Stimulated activated naive CD8-positive, alpha-beta T cell treated with anti-CD3 and anti-CD28 coated beads, Interleukin-15, amount 100 ng/mL, for 72 hours (primary cell): ENCODE results near the gene RNFT2.

ENCODE experiments used
- ATAC-seq: fragments of 150-1000 bp; cut with Tn5 transposase; 2 replicates; pipeline ENCODE4 v1.10.0; 2021; ENCODE audit warnings: mild to moderate bottlenecking, moderate library complexity
- DNase-seq, 2 donors: peaks; one replicate each; pipeline ENCODE4 v3.0.0; 2021 to 2022
- H3K27ac Mint-ChIP-seq, 2 donors: one replicate each; pipeline ENCODE4 v1.8.0; 2022; ENCODE audit warnings: mild to moderate bottlenecking in 2 of 2, mixed read lengths in 2 of 2, moderate library complexity in 2 of 2
- H3K27me3 Mint-ChIP-seq: one replicate; pipeline ENCODE4 v1.8.0; 2022; ENCODE audit warnings: mixed read lengths
- H3K4me1 Mint-ChIP-seq: one replicate; pipeline ENCODE4 v1.8.0; 2022; ENCODE audit warnings: mild to moderate bottlenecking, mixed read lengths
- H3K4me3 Mint-ChIP-seq, 2 donors: one replicate each; pipeline ENCODE4 v1.8.0; 2022; ENCODE audit warnings: mild to moderate bottlenecking in 2 of 2, mixed read lengths in 2 of 2, moderate library complexity in 1 of 2
- H3K9me3 Mint-ChIP-seq, 2 donors: one replicate each; pipeline ENCODE4 v1.8.0; 2022; ENCODE audit warnings: mixed read lengths in 2 of 2

The RNFT2 gene

GRCh38 chr12:116701432-116701831 is 36.7 kb upstream of the RNFT2 start:
- Mint-ChIP-seq H3K4me3 (no peak overlapping the region), H3K4me1 (peaks cover 6% of the 10 kb centered on the region), H3K27me3 (peaks cover 4% of the 10 kb centered on the region), H3K27ac (no peak overlapping the region), H3K9me3 (no peaks in the 10 kb centered on the region)
- no peak for ATAC-seq
- no peak for DNase-seq

DNA sequence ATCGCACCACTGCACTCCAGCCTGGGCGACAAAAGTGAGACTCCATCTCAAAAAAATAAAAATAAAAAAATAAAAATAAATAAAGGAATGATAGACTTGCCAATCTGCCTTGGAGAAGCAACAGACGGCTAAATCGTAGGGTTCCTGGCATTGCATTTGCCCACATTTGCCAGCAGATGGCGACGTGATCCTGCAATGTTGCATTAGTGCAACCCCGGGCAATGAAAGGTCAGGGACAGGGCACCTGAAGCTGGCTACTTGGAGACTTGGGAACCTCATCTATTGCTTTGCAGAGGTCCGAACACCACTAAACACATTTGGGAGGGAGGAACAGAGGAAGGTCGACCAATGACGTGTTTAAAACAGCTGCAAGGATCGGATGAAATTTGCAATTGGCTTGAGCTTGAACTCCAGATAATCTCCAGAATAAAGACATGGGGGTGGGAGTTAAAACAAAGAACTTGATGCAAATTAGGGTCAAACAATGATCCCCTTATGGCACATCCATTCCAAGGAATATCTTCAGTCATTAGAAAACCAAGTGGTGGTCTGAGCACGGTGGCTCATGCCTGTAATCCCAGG is 34.8 kb upstream of the RNFT2 start:
- H3K27me3 Mint-ChIP-seq: peaks cover 1% of the 10 kb centered on the region
- H3K4me3 Mint-ChIP-seq: no peak overlapping the region
- H3K9me3 Mint-ChIP-seq: no peaks in the 10 kb centered on the region
- ATAC-seq (peak; percentile 66), DNase-seq (peak; percentile 55 to 63)
- peaks cover 6% of the 10 kb centered on the region for H3K4me1 Mint-ChIP-seq
- H3K27ac Mint-ChIP-seq: no peak overlapping the region

DNA sequence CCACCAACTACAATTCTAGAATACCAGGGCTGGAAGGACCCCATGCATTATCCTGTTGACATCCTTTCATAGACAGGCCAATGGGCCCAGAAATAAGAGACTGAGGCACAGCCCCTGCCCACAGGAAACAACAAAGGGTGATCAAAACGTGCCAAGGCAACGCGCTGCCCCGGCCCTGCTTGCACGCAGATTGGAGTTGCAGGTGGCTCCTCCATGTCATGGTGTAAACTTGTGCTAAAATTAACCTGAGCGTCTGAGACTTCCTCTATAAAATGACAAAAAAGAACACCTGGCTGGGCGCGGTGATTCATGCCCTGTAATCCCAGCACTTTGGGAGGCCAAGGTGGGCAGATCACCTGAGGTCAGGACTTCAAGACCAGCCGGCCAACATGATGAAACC is 30.4 kb upstream of the RNFT2 start:
- Mint-ChIP-seq H3K9me3 (no peaks in the 10 kb centered on the region), H3K4me1 (peaks cover 18% of the 10 kb centered on the region), H3K4me3 (no peak overlapping the region), H3K27me3 (peaks cover 24% of the 10 kb centered on the region), H3K27ac (no peak overlapping the region)
- ATAC-seq (no peak), DNase-seq (no peak)

DNA sequence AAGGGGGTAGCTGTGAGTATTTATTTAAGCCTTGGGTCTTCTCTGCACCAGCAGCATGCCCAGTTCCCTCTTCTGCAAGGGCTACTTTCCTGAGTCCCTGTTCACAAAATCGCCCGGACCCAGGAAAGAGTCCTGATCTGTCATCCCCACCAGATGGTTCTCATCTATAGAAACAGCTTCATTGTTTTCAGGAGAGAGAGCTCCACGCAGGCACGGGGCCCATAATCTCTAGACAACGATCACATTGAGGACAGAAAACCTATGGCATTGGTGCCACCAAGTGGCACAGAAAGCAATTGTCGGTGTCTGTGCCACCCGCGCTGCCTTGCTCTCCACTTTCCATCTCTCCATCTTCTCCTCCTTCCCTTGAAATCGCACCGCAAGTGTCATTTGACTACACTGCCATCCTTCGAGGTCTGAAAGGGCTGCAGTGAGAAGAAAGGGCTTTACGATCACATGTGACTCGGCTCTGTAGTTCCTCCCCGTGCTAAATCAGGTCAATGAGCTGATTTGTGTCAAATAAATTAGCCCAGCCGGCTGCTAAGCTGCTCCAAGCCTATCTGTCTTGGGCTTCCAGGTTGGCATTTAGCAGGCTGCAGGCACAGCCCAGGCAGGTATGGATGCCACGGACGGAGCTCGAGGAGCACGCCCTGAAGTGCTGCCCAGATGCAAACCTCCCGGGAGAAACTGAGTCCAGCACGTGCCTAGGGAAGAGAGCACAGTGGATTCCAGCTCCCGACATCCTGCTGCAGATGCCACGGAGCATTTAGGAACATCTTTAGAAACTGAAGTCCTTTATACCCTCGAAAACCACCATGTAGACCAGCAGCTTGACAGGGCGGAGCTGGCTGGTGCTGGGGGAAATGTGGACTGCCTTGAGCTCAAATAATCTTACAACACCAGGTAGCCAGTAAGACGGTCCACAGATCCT is 29.0 kb upstream of the RNFT2 start:
- peak overlapping the region; percentile 60 to 63 for H3K4me3 Mint-ChIP-seq
- DNase-seq: peak; percentile 41 to 43
- peaks cover 24% of the 10 kb centered on the region for H3K27me3 Mint-ChIP-seq
- peak overlapping the region in 1 of 2 donors; percentile 39 for H3K27ac Mint-ChIP-seq
- ATAC-seq: peak; percentile 88
- peaks cover 12% of the 10 kb centered on the region for H3K4me1 Mint-ChIP-seq
- no peaks in the 10 kb centered on the region for H3K9me3 Mint-ChIP-seq

DNA sequence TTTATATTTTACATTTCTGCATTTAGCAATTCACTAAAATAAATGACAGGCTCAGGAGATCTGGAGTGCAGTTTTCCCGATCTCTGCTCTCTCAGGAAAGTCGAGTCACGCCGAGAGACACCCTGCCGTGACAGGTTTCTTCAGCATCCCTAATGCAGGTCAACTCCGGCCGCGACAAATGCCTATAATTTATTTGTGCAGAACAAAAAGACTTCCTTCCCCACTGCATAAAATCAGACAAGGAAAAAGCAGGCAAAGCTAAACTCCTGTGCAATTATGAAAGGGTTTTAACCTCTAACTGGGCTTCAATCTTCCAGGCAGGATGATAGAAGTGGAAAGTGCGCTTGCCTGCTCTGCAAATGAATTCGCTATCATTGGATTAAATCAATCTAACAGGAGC is 28.3 kb upstream of the RNFT2 start:
- DNase-seq (no peak), ATAC-seq (no peak)
- Mint-ChIP-seq H3K27ac (no peak overlapping the region), H3K4me1 (peaks cover 12% of the 10 kb centered on the region), H3K9me3 (no peaks in the 10 kb centered on the region), H3K27me3 (peaks cover 24% of the 10 kb centered on the region), H3K4me3 (no peak overlapping the region)

DNA sequence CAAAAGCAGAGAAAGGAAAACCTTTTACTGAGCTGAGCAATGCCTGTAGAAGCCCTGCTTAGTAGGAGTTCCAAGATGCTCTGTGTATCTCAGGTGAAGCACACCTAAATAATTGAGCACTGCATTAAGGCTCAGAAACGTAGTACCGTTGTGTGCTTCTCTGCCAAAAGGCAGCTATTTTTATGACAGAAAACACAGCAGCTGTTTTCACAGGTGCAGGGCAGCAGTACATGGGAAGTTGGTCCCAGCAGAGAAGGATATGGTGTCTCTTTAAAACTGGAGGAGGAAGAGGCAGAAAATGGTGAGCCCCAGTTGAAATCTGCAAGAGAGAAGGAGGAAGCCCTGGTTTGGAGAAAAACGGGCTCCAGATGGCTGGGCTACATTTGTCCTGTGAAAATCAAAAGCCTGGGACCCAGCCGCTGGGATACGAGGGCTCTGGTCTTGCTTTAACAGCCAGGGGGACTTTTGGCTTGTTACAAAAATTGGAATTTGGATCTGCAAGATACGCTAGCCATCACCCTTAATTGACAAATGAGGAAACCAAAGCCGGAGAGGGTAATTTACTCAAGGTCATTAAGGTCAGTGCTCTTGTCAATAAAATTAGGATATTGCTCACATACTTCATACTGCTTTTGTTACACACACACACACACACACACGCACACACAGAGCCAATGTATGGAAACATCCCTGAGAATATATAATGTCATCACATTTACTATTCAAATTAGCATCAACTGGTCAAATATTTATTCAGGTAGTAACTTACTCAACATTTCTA is 27.6 kb upstream of the RNFT2 start:
- Mint-ChIP-seq H3K4me3 (no peak overlapping the region), H3K9me3 (no peaks in the 10 kb centered on the region), H3K4me1 (peaks cover 12% of the 10 kb centered on the region), H3K27me3 (peaks cover 24% of the 10 kb centered on the region), H3K27ac (peak overlapping the region in 1 of 2 donors; percentile 64)
- DNase-seq (no peak), ATAC-seq (no peak)

GRCh38 chr12:116712458-116713303 is 25.4 kb upstream of the RNFT2 start:
- Mint-ChIP-seq H3K9me3 (no peaks in the 10 kb centered on the region), H3K27ac (peak overlapping the region in 1 of 2 donors; percentile 49), H3K27me3 (peaks cover 24% of the 10 kb centered on the region), H3K4me1 (peaks cover 12% of the 10 kb centered on the region), H3K4me3 (no peak overlapping the region)
- no peak for DNase-seq
- no peak for ATAC-seq

DNA sequence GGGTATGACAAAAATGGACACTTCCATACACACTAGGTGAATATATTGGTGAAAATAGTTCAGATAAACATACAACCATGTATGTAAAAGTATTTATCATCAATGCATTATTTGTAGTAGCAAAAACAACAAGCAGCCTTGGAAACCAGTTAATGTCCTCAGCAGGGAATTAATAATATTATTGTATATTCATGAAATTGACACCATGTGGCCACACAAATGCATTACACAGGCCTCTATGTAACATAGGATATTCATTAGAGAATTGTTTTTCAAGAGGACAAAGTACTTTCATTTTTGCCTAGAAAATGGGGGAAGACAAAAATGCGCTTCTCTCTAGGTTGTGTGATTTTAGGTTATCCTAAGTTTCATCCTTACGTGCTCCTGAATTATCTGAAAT is 24.6 kb upstream of the RNFT2 start:
- DNase-seq (no peak), ATAC-seq (no peak)
- H3K9me3 Mint-ChIP-seq: no peaks in the 10 kb centered on the region
- H3K4me3 Mint-ChIP-seq: no peak overlapping the region
- H3K4me1 Mint-ChIP-seq: peaks cover 9% of the 10 kb centered on the region
- H3K27ac Mint-ChIP-seq: no peak overlapping the region
- H3K27me3 Mint-ChIP-seq: peaks cover 20% of the 10 kb centered on the region

DNA sequence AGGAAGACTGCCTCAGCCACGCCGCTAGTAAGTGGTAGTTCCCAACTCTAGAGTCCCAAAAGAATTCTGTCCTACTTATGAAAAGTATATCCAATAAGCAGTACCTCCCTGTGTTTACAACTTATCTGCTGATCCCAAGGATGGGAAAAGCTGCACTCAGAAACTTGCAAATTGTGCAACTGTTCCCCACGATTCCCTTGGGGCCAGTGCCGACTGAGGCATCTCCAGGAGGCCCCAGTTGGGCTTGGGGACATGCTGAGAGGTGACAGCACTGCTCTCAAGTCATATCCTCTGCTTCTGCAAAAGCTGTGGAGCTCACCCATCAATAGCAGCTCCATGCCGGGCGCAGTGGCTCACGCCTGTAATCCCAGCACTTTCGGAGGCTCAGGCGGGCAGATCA is 23.9 kb upstream of the RNFT2 start:
- Mint-ChIP-seq H3K4me3 (no peak overlapping the region), H3K4me1 (peaks cover 7% of the 10 kb centered on the region), H3K27ac (peak overlapping the region in 1 of 2 donors; percentile 79), H3K9me3 (no peaks in the 10 kb centered on the region), H3K27me3 (peaks cover 14% of the 10 kb centered on the region)
- ATAC-seq: no peak
- no peak for DNase-seq

GRCh38 chr12:116717466-116718437 is 20.4 kb upstream of the RNFT2 start:
- no peak for DNase-seq
- ATAC-seq: no peak
- Mint-ChIP-seq H3K27ac (peak overlapping the region in 1 of 2 donors; percentile 61), H3K4me1 (peaks cover 5% of the 10 kb centered on the region), H3K27me3 (no peaks in the 10 kb centered on the region), H3K9me3 (no peaks in the 10 kb centered on the region), H3K4me3 (no peak overlapping the region)

DNA sequence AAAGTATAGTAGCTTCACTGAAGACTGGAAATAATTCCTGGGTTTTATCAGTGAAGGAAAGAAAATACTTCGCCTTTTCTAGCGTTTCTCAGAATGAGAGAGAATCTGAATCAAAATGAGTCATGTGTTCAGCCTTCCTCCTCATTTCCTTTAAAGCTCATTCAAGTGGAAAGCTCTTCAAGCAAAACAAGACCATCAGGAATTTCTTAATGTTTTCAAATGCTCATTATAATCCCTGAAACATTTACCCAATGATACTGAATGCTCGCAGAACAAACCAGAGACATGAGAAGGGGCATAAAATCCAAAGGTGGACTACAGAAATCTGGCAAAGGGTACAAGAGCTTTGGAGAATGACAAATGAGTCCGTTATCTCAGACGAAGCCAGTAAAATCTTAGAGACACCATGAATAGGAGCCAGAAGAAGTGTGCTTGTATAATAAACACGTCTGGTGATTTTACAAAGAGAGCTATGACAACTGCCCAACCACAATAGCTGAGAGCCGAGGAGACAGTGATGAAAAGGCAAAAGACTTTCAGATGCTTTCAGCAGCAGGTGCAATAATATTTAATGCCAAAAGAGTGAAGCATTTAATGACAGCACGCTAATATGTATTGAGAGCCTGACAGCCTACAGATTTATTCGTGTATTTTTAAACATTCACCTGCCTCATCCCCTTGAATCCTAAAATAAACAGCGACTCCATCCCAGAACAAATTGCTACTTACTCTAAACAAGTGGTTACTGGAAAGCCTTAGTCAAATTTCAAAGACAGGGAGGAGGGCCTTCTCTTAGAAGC is 19.3 kb upstream of the RNFT2 start:
- H3K4me1 Mint-ChIP-seq: peaks cover 5% of the 10 kb centered on the region
- no peak for ATAC-seq
- peak overlapping the region in 1 of 2 donors; percentile 2 for H3K27ac Mint-ChIP-seq
- no peak overlapping the region for H3K4me3 Mint-ChIP-seq
- no peaks in the 10 kb centered on the region for H3K9me3 Mint-ChIP-seq
- H3K27me3 Mint-ChIP-seq: no peaks in the 10 kb centered on the region
- no peak for DNase-seq

DNA sequence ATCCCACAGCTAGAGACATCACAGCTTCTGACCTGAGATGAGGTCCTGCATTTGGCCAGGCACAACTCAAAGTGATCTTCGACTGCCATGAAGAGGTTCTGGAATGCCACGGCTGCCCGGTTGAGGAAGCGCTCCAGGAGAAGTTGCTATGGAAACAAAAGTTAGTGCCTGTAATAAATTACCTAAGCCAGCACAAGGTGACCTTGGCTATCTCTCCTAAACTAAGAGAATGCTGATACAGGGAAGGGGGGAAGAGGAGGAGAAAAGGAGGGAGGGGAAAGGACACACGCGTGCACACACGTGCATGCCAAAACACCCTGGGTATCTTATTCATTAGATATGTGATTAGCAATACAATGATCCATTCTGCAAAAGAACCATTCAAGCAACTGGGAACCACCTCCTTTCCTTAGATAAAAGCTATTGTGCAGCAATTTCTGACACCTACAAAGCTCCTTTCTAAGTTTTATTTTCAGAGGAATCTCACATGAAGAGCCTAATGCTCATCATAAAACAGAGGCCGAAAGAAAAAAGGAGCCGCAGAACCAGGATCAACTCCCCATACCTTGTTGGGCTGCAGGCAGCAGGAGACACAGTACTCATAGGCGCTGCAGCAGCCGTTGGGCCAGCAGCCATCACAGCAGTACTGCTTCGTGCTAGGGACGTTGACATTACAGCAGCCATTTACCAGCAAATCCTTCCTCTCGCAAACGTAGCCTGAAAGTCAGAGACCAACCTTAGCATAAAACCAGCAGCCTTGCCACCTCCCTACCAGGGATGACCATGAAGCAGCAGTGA is 18.2 kb upstream of the RNFT2 start:
- no peak for ATAC-seq
- Mint-ChIP-seq H3K4me1 (peaks cover 5% of the 10 kb centered on the region), H3K27me3 (no peaks in the 10 kb centered on the region), H3K9me3 (no peaks in the 10 kb centered on the region), H3K4me3 (no peak overlapping the region), H3K27ac (no peak overlapping the region)
- DNase-seq: no peak

GRCh38 chr12:116722245-116722644 is 15.9 kb upstream of the RNFT2 start:
- DNase-seq: no peak
- no peak for ATAC-seq
- Mint-ChIP-seq H3K27ac (no peak overlapping the region), H3K4me3 (no peak overlapping the region), H3K27me3 (no peaks in the 10 kb centered on the region), H3K4me1 (peaks cover 5% of the 10 kb centered on the region), H3K9me3 (no peaks in the 10 kb centered on the region)
